Limb (tissue), 2 donors: Measurements from ENCODE around the gene AFAP1L2.

Experiments
- DNase-seq, 2 donors: peaks; one replicate each; pipeline ENCODE4 v3.0.0-alpha.2; 2016; ENCODE audit errors: extremely low spot score in 2 of 2

Gene AFAP1L2

DNA sequence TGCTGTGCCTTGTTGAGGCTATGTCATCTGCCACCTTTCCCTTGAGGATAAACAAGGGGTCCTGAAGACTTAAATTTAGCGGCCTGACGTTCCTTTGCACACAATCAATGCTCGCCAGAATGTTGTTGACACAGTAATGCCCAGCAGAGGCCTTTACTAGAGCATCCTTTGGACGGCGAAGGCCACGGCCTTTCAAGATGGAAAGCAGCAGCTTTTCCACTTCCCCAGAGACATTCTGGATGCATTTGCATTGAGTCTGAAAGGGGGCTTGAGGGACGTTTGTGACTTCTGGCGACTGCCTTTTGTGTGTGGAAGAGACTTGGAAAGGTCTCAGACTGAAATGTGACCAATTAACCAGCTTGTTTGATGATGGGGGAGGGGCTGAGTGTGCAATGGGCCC is 112.8 kb downstream of the AFAP1L2 start:
- no peak for DNase-seq

GRCh38 chr10:114291076-114291475 is 113.2 kb downstream of the AFAP1L2 start:
- no peak for DNase-seq

DNA sequence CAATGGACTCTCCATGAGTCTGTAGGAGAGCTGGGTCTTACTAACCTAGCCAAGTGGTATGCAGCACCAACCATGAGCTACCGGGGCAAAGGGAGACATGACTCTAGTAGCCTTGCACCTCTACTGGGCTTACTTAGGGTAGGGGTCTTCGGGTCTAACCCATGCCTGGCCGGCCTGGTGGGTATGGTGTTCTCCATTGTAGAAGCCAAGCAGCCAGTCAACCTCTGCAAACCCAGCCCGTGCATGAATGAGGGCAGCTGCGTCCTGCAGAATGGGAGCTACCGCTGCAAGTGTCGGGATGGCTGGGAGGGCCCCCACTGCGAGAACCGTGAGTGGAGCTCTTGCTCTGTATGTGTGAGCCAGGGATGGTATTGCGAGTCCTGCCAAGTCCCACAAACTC is 114.3 kb downstream of the AFAP1L2 start:
- no peak for DNase-seq

DNA sequence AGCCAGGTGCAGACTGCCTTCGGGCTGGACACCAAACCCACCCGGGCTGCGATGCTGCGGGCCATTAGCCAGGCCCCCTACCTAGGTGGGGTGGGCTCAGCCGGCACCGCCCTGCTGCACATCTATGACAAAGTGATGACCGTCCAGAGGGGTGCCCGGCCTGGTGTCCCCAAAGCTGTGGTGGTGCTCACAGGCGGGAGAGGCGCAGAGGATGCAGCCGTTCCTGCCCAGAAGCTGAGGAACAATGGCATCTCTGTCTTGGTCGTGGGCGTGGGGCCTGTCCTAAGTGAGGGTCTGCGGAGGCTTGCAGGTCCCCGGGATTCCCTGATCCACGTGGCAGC is 115.2 kb downstream of the AFAP1L2 start:
- no peak for DNase-seq

GRCh38 chr10:114288424-114289095 is 115.7 kb downstream of the AFAP1L2 start:
- DNase-seq: no peak

DNA sequence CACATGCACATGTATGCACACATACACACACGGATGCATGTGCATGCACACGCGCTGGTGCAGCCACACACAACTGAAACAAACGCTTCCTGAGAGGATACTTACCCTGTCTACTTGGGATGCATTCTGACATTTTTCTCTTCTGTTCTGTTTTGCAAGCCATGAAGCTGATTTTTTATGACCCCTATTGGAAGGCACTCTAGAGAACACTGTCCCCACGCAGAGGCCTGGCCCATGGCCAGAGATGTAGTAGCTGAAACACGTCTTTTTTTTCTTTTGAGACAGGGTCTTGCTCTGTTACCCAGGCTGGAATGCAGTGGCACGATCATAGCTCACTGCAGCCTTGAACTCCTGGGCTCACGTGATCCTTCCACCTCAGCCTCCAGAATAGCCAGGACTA is 117.4 kb downstream of the AFAP1L2 start:
- no peak for DNase-seq

DNA sequence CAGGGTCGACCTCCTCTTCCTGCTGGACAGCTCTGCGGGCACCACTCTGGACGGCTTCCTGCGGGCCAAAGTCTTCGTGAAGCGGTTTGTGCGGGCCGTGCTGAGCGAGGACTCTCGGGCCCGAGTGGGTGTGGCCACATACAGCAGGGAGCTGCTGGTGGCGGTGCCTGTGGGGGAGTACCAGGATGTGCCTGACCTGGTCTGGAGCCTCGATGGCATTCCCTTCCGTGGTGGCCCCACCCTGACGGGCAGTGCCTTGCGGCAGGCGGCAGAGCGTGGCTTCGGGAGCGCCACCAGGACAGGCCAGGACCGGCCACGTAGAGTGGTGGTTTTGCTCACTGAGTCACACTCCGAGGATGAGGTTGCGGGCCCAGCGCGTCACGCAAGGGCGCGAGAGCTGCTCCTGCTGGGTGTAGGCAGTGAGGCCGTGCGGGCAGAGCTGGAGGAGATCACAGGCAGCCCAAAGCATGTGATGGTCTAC is 118.3 kb downstream of the AFAP1L2 start:
- DNase-seq: no peak

DNA sequence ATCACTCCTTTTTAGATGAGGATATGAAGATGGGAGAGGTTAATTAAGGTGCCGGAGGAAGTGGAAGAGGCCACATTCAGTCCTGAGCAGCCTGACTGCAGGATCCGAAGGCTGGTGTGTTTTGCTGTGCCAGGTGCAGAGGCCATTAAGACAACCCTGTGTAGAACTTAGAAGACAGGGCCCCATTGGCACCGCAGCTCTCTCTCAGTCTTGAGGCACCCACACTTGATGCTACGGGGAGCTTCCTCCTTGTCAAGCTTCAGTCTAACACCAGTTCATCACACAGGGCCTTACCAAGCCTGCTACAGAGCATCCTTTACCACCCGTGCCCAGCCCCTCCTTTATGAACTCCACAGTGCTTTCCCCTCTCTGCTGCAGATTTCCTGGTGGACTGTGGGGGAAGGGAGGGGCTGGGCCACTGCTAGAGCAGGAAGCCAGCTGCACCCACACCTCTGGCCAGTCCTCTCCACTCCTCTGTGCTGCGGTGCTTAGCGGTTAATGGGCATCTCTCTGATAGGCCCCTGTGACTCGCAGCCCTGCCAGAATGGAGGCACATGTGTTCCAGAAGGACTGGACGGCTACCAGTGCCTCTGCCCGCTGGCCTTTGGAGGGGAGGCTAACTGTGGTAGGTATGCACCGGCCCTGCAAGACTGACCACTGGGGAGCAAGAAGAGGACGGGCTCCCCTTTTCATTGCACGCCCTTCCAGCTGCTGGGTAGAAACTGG is 119.8 kb downstream of the AFAP1L2 start:
- no peak for DNase-seq

DNA sequence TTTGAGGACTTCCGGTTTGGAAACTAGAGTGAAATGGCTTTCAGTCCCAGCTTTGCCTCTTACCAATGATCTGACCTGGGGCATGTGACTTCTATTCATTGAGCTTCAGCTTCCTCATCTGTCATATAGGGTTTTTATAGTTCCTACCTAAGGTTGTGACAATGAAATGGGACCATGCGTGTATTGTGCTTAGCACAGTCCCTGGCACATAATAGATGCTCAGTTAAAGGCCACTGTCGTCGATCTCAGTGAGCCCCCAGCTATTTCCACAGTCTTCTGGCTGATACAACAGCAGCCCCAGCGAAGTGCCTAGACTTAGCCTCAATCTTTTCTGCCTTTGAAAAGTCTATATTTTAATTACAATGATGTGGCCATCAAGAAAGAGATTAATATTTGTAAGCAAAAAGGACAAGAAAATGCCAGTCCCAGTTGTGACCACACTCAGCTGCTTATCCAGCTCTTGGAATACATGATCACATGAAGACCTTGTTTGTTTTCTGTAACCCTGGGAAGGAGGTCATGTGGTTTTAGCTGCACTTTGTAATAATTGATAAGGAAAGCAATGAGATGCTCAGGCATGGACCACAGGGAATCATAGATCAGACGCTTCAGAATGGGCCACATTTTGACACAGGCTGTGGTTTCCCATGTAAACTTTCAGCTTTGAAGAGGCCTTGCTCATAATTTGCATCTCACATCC is 120.6 kb downstream of the AFAP1L2 start:
- DNase-seq: no peak

DNA sequence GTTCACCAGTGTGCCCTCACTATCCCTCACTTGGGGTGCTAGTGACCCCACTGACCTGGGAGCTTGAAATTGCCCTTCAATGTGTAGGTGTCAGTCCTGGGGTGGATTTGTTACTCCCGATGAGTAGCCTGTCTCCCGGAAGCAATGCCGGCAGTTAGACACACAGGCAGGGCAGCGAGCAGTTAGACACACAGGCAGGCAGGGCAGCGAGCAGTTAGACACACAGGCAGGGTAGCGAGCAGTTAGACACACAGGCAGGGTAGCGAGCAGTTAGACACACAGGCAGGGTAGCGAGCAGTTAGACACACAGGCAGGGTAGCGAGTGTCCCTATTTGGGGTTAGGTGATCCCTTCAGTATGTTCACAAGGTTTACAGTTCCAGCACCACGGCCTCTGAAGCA is 121.2 kb downstream of the AFAP1L2 start:
- peak in 1 of 2 donors; percentile 0 for DNase-seq

- DNase-seq: peak in 1 of 2 donors; percentile 2
These were observed 121.8 kb downstream of the AFAP1L2 start for GRCh38 chr10:114282526-114282925.

GRCh38 chr10:114281461-114281860 is 122.8 kb downstream of the AFAP1L2 start:
- no peak for DNase-seq

DNA sequence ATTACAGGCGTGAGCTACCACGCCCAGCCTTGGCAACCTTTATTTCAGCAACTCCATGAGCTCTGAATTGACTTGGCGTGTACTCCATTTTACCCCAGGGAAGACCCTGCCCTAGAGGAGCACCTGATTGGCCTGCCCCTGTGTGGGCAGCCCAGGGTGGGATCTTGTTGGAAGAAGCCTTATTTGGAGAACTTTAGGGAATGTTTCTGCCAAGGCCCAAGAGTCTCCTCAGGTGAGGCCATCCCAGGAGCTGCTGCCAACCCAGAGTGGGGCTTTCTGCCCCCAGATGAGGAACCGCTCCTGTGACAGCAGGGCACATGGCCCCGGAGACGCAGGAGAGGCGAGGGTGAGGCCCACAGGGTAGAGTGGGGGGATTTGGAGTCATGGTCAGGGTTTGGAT is 123.3 kb downstream of the AFAP1L2 start:
- DNase-seq: no peak

DNA sequence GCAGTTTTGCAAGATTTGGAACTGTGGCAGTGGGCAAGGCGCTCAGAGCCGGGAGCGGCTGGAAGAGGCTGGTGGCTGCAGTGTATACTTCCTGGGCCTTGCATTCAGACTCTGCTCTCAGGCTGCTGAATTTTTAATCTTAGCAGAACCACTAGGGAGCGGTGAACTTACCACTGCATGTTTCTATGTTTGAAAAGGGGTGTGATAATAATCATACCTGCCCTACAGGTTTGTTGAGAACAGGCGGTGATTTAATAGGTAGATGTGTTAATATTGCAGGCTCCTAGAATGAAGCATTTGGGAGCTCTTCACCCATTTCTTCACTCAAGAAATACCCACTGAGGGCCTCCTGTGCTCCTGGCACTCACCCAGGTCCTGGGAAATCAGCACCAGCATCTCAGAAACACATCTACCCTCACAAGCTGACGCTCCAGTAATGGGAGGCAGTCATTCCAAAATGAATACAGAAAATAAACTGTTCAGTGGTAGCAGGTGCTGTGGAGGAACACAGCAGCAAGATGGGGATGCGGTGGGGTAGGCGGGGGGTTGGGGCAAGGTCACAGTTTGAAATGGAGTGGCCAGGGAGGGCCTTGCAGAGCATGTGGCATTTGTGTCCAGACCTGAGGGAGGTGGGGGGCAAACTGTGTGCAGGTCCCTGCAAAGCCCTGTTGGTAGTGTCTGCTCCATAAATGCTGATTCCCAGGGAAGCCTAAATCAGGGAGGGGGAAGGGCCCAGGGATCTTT is 124.2 kb downstream of the AFAP1L2 start:
- DNase-seq: no peak

GRCh38 chr10:114279289-114279688 is 125.0 kb downstream of the AFAP1L2 start:
- no peak for DNase-seq

DNA sequence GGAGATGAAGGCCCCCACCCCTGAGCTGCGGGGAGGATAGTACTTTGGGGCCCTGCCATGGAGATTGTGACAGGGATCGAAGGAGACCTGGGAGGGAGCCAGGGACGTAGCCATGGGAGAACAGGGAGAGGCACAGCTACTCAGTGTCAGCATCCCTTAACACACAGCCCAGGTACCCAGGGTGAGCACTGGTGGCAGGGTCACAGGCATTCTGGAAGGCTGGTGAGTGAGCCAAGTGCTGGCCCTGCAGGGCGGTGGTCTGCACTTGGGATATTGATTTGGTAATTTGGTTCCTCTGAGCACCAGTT is 125.5 kb downstream of the AFAP1L2 start:
- DNase-seq: no peak

GRCh38 chr10:114278140-114278883 is 126.0 kb downstream of the AFAP1L2 start:
- no peak for DNase-seq

DNA sequence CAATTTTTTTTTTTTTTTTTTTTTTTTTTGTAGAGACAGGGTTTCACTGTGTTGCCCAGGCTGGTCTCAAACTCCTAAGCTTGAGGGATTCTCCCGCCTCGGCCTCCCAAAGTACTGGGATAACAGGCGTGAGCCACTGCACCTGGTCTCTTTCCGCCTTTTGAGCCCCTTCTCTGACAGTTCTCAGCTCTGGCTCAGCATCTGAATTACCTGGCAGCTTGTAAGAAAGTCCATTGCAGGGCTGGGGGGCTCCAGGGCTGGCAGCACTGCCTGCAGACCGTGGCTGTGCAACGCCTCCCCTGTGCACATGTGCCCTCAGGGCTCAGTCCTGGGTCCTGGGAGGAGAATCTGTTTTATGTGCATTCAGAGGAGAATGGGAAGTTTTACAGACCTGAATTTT is 127.6 kb downstream of the AFAP1L2 start:
- DNase-seq: no peak

DNA sequence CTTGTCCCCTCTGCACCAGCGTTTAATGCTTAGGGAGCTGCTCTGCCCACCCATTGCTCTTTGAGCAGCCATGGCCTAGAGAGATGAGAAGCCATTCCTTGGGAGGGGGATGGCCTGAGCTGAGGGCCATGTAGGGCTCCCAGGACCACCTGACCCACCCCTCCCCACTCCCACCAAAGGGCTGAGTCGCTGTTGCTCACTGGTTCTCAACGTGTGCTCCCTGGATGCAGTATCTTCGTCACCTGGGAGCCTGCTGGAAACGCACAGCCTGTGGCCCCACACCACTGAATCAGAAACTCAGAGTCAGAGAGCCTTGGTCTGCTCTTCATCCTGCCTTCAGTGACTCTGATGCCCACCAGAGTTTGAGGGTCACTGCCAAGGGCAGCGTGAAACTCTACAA is 128.2 kb downstream of the AFAP1L2 start:
- no peak for DNase-seq

GRCh38 chr10:114274616-114275453 is 129.5 kb downstream of the AFAP1L2 start:
- DNase-seq: no peak
